Amniotic stem cell (primary cell): ENCODE results near the gene STX5.
A peak's percentile ranks its signal among the peaks of the same experiment; 100 is the strongest.
"Not testable (repeated sequence)": the region's sequence is repeated elsewhere in the genome, so short reads cannot be mapped to it uniquely, and the experiment has no call there.

Source experiments
- DNase-seq: peaks from one replicate; lab custom pipeline; 2025; lab: John Stamatoyannopoulos, UW

STX5 gene

DNA sequence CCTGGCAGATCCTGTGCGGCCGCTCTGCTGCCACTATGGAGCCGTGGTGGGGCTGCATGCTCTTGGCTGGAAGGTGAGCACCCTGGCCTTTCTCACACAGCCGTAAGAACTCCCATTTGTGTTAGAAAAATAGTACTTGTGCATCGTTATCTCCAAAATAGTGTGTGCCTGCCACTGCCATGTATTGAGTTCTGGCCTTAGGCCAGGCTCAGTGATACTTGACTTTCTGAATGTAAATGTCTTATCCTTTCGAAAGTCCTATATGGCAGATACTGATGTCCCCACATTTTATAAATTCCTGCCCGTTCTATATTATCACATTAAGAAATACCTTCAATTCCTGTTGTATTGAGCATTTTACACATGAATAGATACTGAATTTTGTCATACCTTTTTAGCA is 49.1 kb downstream of the STX5 start:
- no peak for DNase-seq

- no peak for DNase-seq
Measured at GRCh38 chr11:62778441-62778840, 53.4 kb downstream of the STX5 start.

GRCh38 chr11:62777389-62777788 is 54.5 kb downstream of the STX5 start:
- DNase-seq: no peak

DNA sequence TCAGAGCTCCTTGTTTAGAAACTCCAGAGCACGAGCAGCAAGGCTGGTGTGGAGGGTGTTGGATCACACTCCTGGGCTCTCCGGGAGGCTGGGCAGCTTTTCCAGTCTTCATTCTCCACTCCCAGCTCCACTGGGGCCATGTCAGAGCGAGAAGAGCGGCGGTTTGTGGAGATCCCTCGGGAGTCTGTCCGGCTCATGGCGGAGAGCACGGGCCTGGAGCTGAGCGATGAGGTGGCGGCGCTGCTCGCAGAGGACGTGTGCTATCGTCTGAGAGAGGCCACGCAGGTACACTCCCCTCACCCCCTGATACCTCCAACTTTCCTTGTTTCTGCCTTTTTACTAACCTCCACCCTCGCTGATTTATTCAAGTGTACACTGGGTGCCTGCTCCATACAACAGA is 56.2 kb downstream of the STX5 start:
- no peak for DNase-seq

DNA sequence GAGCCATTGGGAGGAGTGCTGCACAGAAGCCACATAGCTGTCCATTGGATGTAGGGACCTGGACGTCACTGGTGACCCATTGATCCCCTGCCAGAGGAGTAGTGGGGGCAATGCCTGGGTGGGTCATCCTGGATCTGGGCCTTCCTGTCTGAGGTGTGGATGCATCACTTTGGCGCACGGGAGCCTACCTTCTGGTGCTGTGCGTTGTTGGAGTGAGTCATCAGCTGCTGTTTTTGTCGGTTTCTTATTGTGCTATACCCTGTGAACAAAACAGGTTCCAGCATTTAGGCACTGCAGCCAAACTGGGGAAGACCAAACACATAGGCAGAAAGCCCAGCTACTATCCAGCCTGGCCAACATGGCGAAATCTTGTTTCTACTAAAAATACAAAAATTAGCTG is 57.4 kb downstream of the STX5 start:
- no peak for DNase-seq

DNA sequence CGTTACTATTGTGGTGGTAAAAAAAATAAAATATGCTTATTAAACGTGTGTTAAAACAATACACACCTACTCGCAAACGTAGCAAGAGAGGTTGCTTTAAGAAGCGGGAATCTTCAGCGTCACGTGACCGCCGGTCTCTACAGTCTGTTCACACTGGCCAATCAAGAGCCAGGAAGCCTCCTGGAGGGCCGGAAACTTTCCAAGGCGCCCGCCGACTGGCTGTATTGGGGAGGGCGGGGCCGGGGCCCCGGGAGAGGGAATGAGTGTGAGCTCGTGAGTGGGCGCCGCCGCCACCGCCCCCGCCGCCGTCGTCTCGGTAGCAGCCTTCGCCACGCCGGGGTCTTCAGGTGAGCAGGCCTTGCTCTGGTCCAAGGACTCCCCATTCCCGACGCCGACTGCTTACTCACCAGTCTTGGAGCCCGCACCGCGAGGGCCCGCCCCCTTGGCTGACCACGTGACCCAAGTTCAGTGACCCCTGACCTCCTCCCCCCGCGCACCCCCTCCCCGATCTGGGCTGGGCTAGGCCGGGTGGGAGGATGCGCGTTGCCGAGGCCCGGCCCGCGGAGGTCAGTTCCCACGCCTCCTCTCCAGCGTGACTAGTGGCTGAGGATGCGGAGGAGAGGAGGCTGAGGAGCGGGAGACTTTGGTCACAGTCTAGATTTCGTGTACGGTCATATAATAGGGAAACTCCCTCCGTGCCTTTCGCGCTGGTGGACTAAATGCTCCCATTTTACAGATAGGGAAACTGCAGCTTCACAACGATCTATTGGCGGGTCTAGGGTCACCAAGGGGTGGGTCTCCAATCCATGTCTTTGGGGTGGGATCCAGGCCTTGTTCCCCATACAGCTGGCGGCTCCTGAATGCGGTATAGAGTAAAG is 60.5 kb downstream of the STX5 start, which contains the start of gene TAF6L:
TAF6L (plus strand) TSS at position 253 of the 878 bp plus-strand sequence. CDS start 4,388 bp downstream, outside the sequence.
- DNase-seq: peak; percentile 90

DNA sequence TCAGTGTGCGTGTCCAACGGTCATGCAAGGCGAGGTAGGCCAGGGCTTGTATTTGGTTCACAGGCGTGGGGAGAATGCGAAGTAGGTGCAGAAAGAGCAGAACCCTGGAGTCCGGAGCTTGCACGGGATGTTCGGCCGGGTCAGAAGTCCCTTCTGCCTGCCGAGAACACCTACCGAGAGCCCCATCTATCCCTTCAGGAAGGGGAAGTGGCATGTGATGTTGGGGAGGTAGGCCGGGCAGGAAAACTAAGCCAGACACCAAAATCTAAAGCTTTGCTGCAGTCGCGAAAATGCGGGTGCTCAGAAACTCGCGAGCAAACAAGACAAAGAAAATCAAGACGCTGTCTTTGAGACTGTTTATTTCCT is 61.1 kb downstream of the STX5 start:
- no peak for DNase-seq

GRCh38 chr11:62760867-62761227 is 71.0 kb downstream of the STX5 start:
- not testable (repeated sequence) for DNase-seq

DNA sequence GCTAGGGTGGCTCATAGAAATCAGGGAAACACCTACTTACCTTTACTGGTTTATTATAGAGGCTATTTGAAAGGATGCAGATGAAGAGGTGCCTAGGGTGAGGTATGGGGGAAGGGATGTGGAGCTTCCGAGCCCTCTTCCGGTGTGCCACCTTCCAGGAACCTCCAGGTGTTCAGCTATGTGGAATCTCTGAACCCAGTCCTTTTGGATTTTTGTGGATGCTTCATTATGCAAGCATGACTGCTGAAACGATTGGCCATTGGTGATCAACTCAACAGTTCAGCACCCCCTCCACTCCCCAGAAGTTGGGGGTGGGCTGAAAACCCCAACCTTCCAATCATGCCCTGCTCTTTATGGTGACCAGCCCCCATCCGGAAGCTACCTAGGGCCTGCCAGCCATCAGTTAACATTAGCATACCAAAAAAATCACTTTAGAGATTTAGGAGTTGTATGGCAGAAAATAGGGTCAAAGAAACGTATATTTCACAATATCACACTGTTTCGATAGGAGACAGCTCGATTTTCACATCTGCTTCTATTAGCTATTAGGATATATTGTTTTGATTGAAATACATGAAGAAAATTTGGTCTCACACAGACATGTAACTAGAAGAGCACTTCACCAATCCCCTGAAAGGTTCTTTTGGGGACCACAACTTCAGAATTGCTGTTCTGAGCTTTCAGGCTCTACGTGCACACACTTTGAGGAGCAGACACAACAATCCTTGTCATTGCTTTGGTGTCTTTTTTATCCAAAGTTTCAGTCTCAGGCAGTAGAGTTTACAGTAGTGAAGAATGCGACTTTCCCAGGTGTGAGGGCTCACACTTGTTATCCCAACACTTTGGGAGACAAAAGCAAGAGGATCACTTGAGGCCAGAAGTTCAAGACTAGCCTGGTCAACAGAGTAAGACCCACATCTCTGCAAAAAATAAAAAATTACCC is 73.7 kb downstream of the STX5 start:
- no peak for DNase-seq
